ENCODE measurements around the gene NDUFS3.
"Not testable (repeated sequence)": the region's sequence is repeated elsewhere in the genome, so short reads cannot be mapped to it uniquely, and the experiment has no call there.

The NDUFS3 gene

GRCh38 chr11:47578524-47579494, at the start of gene NDUFS3, which contains the start of gene KBTBD4:
NDUFS3 (plus strand) TSS chr11:47579074; CDS start chr11:47579092, 18 bp downstream.
KBTBD4 (minus strand) TSS chr11:47578970; CDS start chr11:47578951, 19 bp downstream.
- in situ Hi-C loops (cut with MboI; ENCODE audit: low sequenced_read_pairs): no loop called here

DNA sequence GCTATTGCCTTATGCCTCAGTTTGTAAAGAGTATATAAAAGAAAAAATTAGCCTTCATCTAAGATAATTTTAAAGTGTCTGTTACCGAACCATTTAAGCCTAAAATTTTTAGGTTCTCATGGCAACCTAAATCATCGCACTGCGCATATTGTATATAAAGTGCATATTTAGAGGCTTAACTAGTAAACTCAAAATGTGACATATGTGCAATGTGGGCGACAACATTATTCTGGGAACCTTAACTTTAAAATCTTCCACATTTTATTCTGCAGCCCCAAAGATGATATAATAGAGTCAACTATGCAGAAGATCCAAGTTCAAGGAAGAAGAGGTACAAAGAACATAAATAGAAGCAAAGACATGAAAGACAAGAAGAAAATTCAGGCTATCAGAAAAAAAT, 48.9 kb upstream of the NDUFS3 start:
- in situ Hi-C loops (cut with MboI; ENCODE audit: low sequenced_read_pairs): no loop called here

GRCh38 chr11:47530721-47531120, 48.2 kb upstream of the NDUFS3 start:
- in situ Hi-C loops (cut with MboI; ENCODE audit: low sequenced_read_pairs): not testable (repeated sequence)

DNA sequence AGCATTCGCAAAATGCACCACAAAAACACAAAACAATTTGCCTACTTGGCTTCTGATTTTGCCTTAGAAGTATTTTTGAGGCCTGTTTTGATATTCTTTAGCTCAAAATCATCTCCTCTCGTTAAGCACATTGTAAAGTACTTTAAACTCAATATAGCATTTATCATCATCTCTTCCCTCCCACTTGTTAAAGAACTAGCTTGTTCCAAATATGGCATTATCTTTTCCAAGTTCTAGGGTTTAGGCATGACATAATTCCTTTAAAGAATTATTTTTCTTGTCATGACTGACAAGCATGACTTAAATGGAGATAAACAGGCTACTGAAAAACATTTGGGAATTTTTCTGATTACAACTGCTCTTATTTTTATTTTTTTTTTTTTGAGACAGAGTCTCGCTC, 47.2 kb upstream of the NDUFS3 start:
- in situ Hi-C loops (cut with MboI; ENCODE audit: low sequenced_read_pairs): no loop called here

- in situ Hi-C loops (cut with MboI; ENCODE audit: low sequenced_read_pairs): no loop called here
These were observed 46.2 kb upstream of the NDUFS3 start for GRCh38 chr11:47532597-47533213.

GRCh38 chr11:47533690-47534151, 45.2 kb upstream of the NDUFS3 start:
- in situ Hi-C loops (cut with MboI; ENCODE audit: low sequenced_read_pairs): no loop called here

GRCh38 chr11:47534704-47535251, 44.1 kb upstream of the NDUFS3 start:
- in situ Hi-C loops (cut with MboI; ENCODE audit: low sequenced_read_pairs): no loop called here

DNA sequence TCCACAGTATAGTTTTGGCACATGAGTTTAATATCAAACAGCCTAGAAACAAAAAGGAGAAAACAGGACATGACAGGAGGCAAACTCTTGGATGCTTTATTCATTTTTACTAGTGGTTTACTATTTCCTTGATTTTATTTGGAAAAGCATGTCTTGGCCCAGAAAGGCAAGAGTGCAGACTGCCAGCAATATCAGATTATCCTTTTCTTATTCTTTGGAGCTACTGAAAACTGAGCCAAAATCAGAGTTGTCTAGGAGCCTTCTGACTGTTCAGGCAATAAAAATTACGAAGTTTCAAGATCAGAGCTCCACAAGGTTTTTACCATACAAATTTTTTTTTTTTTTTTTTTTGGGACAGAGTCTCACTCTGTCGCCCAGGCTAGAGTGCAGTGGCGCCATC, 42.0 kb upstream of the NDUFS3 start:
- in situ Hi-C loops (cut with MboI; ENCODE audit: low sequenced_read_pairs): no loop called here

GRCh38 chr11:47538741-47539565, 39.9 kb upstream of the NDUFS3 start:
- in situ Hi-C loops (cut with MboI; ENCODE audit: low sequenced_read_pairs): no loop called here

DNA sequence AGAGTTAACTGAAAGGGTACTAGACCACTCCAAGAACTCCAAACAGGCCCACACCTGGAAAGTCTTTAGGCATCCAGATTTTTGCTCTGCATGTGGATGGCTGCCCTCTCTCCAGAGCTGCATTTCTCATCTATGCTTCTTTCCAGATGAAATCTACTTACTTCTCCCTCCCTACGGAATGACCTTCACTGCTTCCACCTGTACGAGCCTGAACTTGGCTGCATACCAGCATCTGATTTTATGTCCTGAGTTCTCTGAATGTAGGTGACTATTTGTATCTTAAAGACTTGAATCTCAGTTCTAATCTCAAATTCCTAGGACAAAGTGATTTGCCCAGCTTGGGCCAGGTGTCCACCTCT, 39.2 kb upstream of the NDUFS3 start:
- in situ Hi-C loops (cut with MboI; ENCODE audit: low sequenced_read_pairs): no loop called here

GRCh38 chr11:47541070-47541469, 37.8 kb upstream of the NDUFS3 start:
- in situ Hi-C loops (cut with MboI; ENCODE audit: low sequenced_read_pairs): no loop called here

DNA sequence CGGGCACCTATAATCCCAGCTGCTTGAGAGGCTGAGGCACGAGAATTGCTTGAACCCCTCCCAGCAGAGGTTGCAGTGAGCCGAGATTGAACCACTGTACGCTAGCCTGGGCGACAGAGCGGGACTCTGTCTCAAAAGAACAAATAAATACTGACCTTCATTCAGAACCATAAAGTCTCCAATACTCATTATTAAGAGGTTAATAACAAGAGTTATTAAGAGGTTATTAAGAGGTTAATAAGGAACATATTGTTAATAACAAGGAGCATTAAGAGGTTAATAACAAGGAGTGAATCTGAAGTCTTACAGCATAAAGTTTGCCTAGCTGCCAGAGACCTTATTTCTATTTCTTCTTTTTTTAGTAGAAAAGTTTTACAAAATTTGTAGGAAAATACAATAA, 33.6 kb upstream of the NDUFS3 start:
- in situ Hi-C loops (cut with MboI; ENCODE audit: low sequenced_read_pairs): no loop called here

GRCh38 chr11:47546274-47546673, 32.6 kb upstream of the NDUFS3 start:
- in situ Hi-C loops (cut with MboI; ENCODE audit: low sequenced_read_pairs): not testable (repeated sequence)

- in situ Hi-C loops (cut with MboI; ENCODE audit: low sequenced_read_pairs): loop anchor here (10.0 kb wide), 1 partner anchor 66 kb away; no protein-coding TSS in a partner anchor
These were observed 28.4 kb upstream of the NDUFS3 start for GRCh38 chr11:47550288-47551047.

- in situ Hi-C loops (cut with MboI; ENCODE audit: low sequenced_read_pairs): loop anchor here (10.0 kb wide), 1 partner anchor 66 kb away; no protein-coding TSS in a partner anchor
These were observed 27.8 kb upstream of the NDUFS3 start for GRCh38 chr11:47551086-47551485.

GRCh38 chr11:47552056-47552565, 26.8 kb upstream of the NDUFS3 start:
- in situ Hi-C loops (cut with MboI; ENCODE audit: low sequenced_read_pairs): loop anchor here (10.0 kb wide), 1 partner anchor 67 kb away; no protein-coding TSS in a partner anchor

- in situ Hi-C loops (cut with MboI; ENCODE audit: low sequenced_read_pairs): loop anchor here (10.0 kb wide), 1 partner anchor 68 kb away; no protein-coding TSS in a partner anchor
These were observed 26.1 kb upstream of the NDUFS3 start, which contains the start of gene CELF1 for GRCh38 chr11:47552566-47553405. CELF1 (minus strand) TSS chr11:47553132; CDS start chr11:47499523, 53,609 bp downstream.

DNA sequence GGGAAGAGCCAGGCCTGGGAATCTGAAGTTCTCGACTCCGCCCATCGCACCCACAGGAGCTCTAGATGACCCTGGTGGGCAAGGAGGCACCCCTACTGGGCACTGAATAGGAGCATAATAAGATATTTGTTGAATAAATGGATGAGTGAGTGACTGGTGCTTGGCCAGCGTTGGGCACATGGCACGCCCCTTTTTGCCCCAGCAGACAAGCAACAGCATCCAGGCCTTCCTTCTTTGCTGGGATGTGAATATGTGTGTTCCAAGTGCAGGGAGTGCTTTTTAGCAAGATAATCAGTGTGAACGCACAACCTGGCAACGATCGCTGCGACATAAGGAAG, 25.5 kb upstream of the NDUFS3 start:
- in situ Hi-C loops (cut with MboI; ENCODE audit: low sequenced_read_pairs): loop anchor here (10.0 kb wide), 1 partner anchor 69 kb away; no protein-coding TSS in a partner anchor

Data from HL-60/S4 treated with phorbol 12-myristate 13-acetate at 8.2 ng/mL for 4 days and 3 days (cell line).